Measurements from ENCODE around the gene SP2.

DNA sequence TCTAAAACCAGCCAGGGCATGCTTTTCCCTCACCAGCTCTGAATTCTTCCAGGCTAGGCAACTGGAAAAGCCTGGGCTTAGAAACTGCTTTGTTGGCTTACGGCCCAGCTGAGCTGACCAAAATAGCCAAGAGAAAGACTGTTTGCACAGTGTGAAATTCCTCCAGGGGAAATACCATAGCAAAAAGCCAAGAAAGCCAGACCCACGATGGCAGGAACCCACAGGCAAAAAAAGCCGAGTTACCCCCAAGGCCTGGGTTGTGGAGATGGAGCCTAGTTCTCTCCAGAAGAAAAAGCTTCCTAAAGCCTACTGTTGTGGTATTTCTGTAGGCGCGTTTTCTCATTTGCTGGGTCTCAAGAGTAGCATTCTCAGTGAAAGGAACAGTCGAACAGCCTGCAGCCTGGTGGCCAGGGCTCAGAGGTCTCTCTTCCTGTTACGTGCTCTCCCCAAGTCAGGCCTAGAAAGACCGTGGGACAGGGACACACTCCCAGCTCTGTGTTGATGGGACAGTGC is 9.2 kb downstream of the SP2 start:
- no peak for TF ChIP-seq CTCF (IDR thresholded peaks at IDR 0.05)
- TF ChIP-seq POLR2A (IDR thresholded peaks at IDR 0.05), result no peak
